GM18498 (cell line): Measurements from ENCODE around the gene HPCAL4.

Experiments used
- ATAC-seq: cut with Tn5 transposase; IDR thresholded peaks from one replicate; pipeline ENCODE4 v1.9.1; 2021; ENCODE audit warnings: mild to moderate bottlenecking, moderate library complexity; ENCODE audit not compliant: unreplicated experiment

Gene HPCAL4

GRCh38 chr1:39631361-39632322 lies 59.6 kb downstream of the HPCAL4 start:
- ATAC-seq: no peak

- no peak for ATAC-seq
Observed at GRCh38 chr1:39628807-39629350, 62.4 kb downstream of the HPCAL4 start.
